ENCODE results near the gene LOXL4.

GRCh38 chr10:98236862-98237261 lies 31.1 kb downstream of the LOXL4 start:
- TF ChIP-seq CTCF (conservative IDR thresholded peaks at IDR 0.05; ENCODE audit: low read length) (no peak), EZH2phosphoT487 (IDR thresholded peaks at IDR 0.05; ENCODE audit: borderline replicate concordance, low read depth, low read length) (no peak)

Measured in OCI-LY7 (cell line).